ENCODE measurements around the gene RERE. TPM values are rescaled to one million over a fixed set of nuclear protein-coding genes. Genes with fewer than 3 reads are reported as not detected.
A peak's percentile ranks its signal among the peaks of the same experiment; 100 is the strongest.

Gene RERE
- total RNA-seq, 1 experiment from 2014 or later = 161 TPM

GRCh38 chr1:8661185-8662110 lies 156.0 kb downstream of the RERE start:
- ChIA-PET POLR2A (no interaction called here), CTCF (interaction anchor here (0.7 to 3.0 kb wide), 6 partner anchors 9 to 187 kb away, joined by 3 to 12 read pairs (median 4); no protein-coding TSS in a partner anchor)
- H3K9me3 Mint-ChIP-seq = no peaks in the 10 kb centered on the region
- H3K4me3 Mint-ChIP-seq = no peak overlapping the region
- H3K4me1 Mint-ChIP-seq = peaks cover 15% of the 10 kb centered on the region
- peaks cover under 1% of the 10 kb centered on the region; the same call in 1 of the 2 replicates for H3K36me3 Mint-ChIP-seq
- TF ChIP-seq CTCF (IDR thresholded peaks at IDR 0.05) (no peak), USF1 (CRISPR knock-in tag; IDR thresholded peaks at IDR 0.05) (no peak), ZNF263 (CRISPR knock-in tag; IDR thresholded peaks at IDR 0.05; ENCODE audit: low read depth) (no peak), MXD4 (CRISPR knock-in tag; IDR thresholded peaks at IDR 0.05; ENCODE audit: borderline replicate concordance) (no peak), OVOL2 (CRISPR knock-in tag; IDR thresholded peaks at IDR 0.05; ENCODE audit: borderline replicate concordance) (no peak), HMGA2 (CRISPR knock-in tag; IDR thresholded peaks at IDR 0.05) (no peak), ATF2 (CRISPR knock-in tag; IDR thresholded peaks at IDR 0.05; ENCODE audit: borderline replicate concordance, low read depth) (no peak), E2F1 (CRISPR knock-in tag; IDR thresholded peaks at IDR 0.05) (no peak), FOXK1 (CRISPR knock-in tag; IDR thresholded peaks at IDR 0.05) (no peak), ZNF512 (CRISPR knock-in tag; IDR thresholded peaks at IDR 0.05; ENCODE audit: borderline replicate concordance) (no peak), ZNF219 (CRISPR knock-in tag; IDR thresholded peaks at IDR 0.05; ENCODE audit: borderline replicate concordance) (no peak), NFATC4 (CRISPR knock-in tag; IDR thresholded peaks at IDR 0.05) (no peak), RORB (CRISPR knock-in tag; IDR thresholded peaks at IDR 0.05) (no peak), ATF3 (CRISPR knock-in tag; conservative IDR thresholded peaks at IDR 0.05) (no peak), SOX15 (CRISPR knock-in tag; IDR thresholded peaks at IDR 0.05) (no peak), CREB1 (CRISPR knock-in tag; IDR thresholded peaks at IDR 0.05) (no peak)
- TF ChIP-seq, protein P1, sequence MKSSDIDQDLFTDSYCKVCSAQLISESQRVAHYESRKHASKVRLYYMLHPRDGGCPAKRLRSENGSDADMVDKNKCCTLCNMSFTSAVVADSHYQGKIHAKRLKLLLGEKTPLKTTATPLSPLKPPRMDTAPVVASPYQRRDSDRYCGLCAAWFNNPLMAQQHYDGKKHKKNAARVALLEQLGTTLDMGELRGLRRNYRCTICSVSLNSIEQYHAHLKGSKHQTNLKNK (CRISPR knock-in tag; IDR thresholded peaks at IDR 0.05) = no peak
- TF ChIP-seq, protein P2, sequence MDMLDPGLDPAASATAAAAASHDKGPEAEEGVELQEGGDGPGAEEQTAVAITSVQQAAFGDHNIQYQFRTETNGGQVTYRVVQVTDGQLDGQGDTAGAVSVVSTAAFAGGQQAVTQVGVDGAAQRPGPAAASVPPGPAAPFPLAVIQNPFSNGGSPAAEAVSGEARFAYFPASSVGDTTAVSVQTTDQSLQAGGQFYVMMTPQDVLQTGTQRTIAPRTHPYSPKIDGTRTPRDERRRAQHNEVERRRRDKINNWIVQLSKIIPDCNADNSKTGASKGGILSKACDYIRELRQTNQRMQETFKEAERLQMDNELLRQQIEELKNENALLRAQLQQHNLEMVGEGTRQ (CRISPR knock-in tag; IDR thresholded peaks at IDR 0.05) = no peak
- ATAC-seq = peak; percentile 19; the same call in 1 of the 2 replicates
- no peak for DNase-seq (ENCODE audit: low spot score)
- H3K27ac Mint-ChIP-seq = no peak overlapping the region
- no peaks in the 10 kb centered on the region for H3K27me3 Mint-ChIP-seq (ENCODE audit: low read depth)

Data from WTC11 (cell line).